ENCODE results near the gene PCDHB9. TPM values are rescaled to one million over a fixed set of nuclear protein-coding genes. Genes with fewer than 3 reads are reported as not detected.

The PCDHB9 gene
- total RNA-seq, 1 experiment from 2014 or later, result 11.2 TPM

DNA sequence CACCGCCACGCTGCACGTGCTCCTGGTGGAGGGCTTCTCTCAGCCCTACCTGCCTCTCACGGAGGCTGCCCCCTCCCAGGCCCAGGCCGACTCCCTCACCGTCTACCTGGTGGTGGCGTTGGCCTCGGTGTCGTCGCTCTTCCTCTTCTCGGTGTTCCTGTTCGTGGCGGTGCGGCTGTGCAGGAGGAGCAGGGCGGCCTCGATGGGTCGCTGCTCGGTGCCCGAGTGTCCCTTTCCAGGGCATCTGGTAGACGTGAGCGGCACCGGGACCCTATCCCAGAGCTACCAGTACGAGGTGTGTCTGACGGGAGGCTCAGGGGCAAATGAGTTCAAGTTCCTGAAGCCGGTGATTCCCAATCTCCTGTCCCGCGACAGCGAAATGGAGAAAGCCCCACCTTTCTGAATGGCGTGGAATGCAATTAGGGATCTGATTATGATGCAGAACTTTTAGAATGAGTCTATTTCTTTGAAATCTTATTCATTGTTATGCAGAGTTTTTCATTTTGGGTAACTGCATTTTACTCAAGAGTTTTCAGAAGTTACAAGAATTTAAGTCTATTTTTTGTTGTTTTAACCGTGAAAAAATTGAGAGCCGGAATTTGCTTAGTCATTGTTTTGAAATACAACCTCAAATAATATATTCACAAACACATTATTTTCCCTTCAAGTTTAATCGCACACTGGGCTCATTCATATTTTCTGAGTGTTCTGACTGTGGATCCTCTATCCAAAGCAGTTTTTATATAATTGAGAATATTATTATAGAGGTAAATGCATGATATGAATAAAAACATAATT lies 49.8 kb downstream of the PCDHB9 start:
- no peak for DNase-seq (ENCODE audit: low spot score)

Other genes starting within 250 kb of the PCDHB9 start
- 3.2 and 5.1 TPM in 2 replicates for gene PCDHAC2, start 220.7 kb upstream of the PCDHB9 start, total RNA-seq (2014; rRNA removed; shearing (Covaris generic))
- gene PCDHB1, start 135.8 kb upstream of the PCDHB9 start, total RNA-seq (2014; rRNA removed; shearing (Covaris generic)), result not detected in 2 replicates
- gene PCDHB2, start 92.5 kb upstream of the PCDHB9 start, total RNA-seq (2014; rRNA removed; shearing (Covaris generic)), result 0.41 and 0.59 TPM in 2 replicates
- gene PCDHB3, start 86.7 kb upstream of the PCDHB9 start, total RNA-seq (2014; rRNA removed; shearing (Covaris generic)), result 19.9 and 22.0 TPM in 2 replicates
- 0.26 and 1.7 TPM in 2 replicates for gene PCDHB4, start 65.3 kb upstream of the PCDHB9 start, total RNA-seq (2014; rRNA removed; shearing (Covaris generic))
- gene PCDHB5, start 52.0 kb upstream of the PCDHB9 start, total RNA-seq (2014; rRNA removed; shearing (Covaris generic)), result 45.5 and 52.8 TPM in 2 replicates
- gene PCDHB6, start 37.1 kb upstream of the PCDHB9 start, total RNA-seq (2014; rRNA removed; shearing (Covaris generic)), result 0.79 and 1.7 TPM in 2 replicates
- 5.2 and 6.9 TPM in 2 replicates for gene PCDHB7, start 14.5 kb upstream of the PCDHB9 start, total RNA-seq (2014; rRNA removed; shearing (Covaris generic))
- gene PCDHB8, start 9.4 kb upstream of the PCDHB9 start, total RNA-seq (2014; rRNA removed; shearing (Covaris generic)), result 7.0 and 7.5 TPM in 2 replicates
- 4.2 and 7.9 TPM in 2 replicates for gene PCDHB16, start 4.8 kb upstream of the PCDHB9 start, total RNA-seq (2014; rRNA removed; shearing (Covaris generic))
- 3.9 and 7.1 TPM in 2 replicates for gene PCDHB10, start 5.2 kb downstream of the PCDHB9 start, total RNA-seq (2014; rRNA removed; shearing (Covaris generic))
- gene PCDHB11, start 12.5 kb downstream of the PCDHB9 start, total RNA-seq (2014; rRNA removed; shearing (Covaris generic)), result 1.7 and 2.0 TPM in 2 replicates
- gene PCDHB12, start 21.6 kb downstream of the PCDHB9 start, total RNA-seq (2014; rRNA removed; shearing (Covaris generic)), result 0.69 and 2.5 TPM in 2 replicates
- gene PCDHB13, start 26.8 kb downstream of the PCDHB9 start, total RNA-seq (2014; rRNA removed; shearing (Covaris generic)), result 1.1 TPM in 2 replicates
- gene PCDHB14, start 36.2 kb downstream of the PCDHB9 start, total RNA-seq (2014; rRNA removed; shearing (Covaris generic)), result 17.6 and 18.2 TPM in 2 replicates
- 0.26 and 1.0 TPM in 2 replicates for gene PCDHB15, start 58.2 kb downstream of the PCDHB9 start, total RNA-seq (2014; rRNA removed; shearing (Covaris generic))
- not detected in 2 replicates for gene SLC25A2, start 116.9 kb downstream of the PCDHB9 start, total RNA-seq (2014; rRNA removed; shearing (Covaris generic))
- 109 and 119 TPM in 2 replicates for gene TAF7, start 133.6 kb downstream of the PCDHB9 start, total RNA-seq (2014; rRNA removed; shearing (Covaris generic))
- gene PCDHGA1, start 143.4 kb downstream of the PCDHB9 start, total RNA-seq (2014; rRNA removed; shearing (Covaris generic)), result 1.5 and 1.6 TPM in 2 replicates
- 0.57 and 1.1 TPM in 2 replicates for gene PCDHGA2, start 151.6 kb downstream of the PCDHB9 start, total RNA-seq (2014; rRNA removed; shearing (Covaris generic))
- gene PCDHGA3, start 156.7 kb downstream of the PCDHB9 start, total RNA-seq (2014; rRNA removed; shearing (Covaris generic)), result 0.14 TPM in 1 of 2 replicates, not detected in the other
- gene PCDHGB1, start 162.9 kb downstream of the PCDHB9 start, total RNA-seq (2014; rRNA removed; shearing (Covaris generic)), result 1.2 and 2.0 TPM in 2 replicates
- gene PCDHGA4, start 167.9 kb downstream of the PCDHB9 start, total RNA-seq (2014; rRNA removed; shearing (Covaris generic)), result 1.1 and 1.4 TPM in 2 replicates
- 0.34 and 1.6 TPM in 2 replicates for gene PCDHGB2, start 172.8 kb downstream of the PCDHB9 start, total RNA-seq (2014; rRNA removed; shearing (Covaris generic))
- gene PCDHGA5, start 177.0 kb downstream of the PCDHB9 start, total RNA-seq (2014; rRNA removed; shearing (Covaris generic)), result 0.41 and 0.48 TPM in 2 replicates
- 0.81 and 1.7 TPM in 2 replicates for gene PCDHGB3, start 183.1 kb downstream of the PCDHB9 start, total RNA-seq (2014; rRNA removed; shearing (Covaris generic))
- 1.9 and 2.5 TPM in 2 replicates for gene PCDHGA6, start 186.7 kb downstream of the PCDHB9 start, total RNA-seq (2014; rRNA removed; shearing (Covaris generic))
- gene PCDHGA7, start 195.6 kb downstream of the PCDHB9 start, total RNA-seq (2014; rRNA removed; shearing (Covaris generic)), result 0.69 TPM in 2 replicates
- gene PCDHGB4, start 200.5 kb downstream of the PCDHB9 start, total RNA-seq (2014; rRNA removed; shearing (Covaris generic)), result 0.07 TPM in 2 replicates
- 0.05 and 0.31 TPM in 2 replicates for gene PCDHGA8, start 205.5 kb downstream of the PCDHB9 start, total RNA-seq (2014; rRNA removed; shearing (Covaris generic))
- 0.10 TPM in 1 of 2 replicates, not detected in the other for gene PCDHGB5, start 210.8 kb downstream of the PCDHB9 start, total RNA-seq (2014; rRNA removed; shearing (Covaris generic))
- gene PCDHGA9, start 215.6 kb downstream of the PCDHB9 start, total RNA-seq (2014; rRNA removed; shearing (Covaris generic)), result 2.8 and 3.4 TPM in 2 replicates
- 0.10 and 0.33 TPM in 2 replicates for gene PCDHGB6, start 220.9 kb downstream of the PCDHB9 start, total RNA-seq (2014; rRNA removed; shearing (Covaris generic))
- gene PCDHGA10, start 225.8 kb downstream of the PCDHB9 start, total RNA-seq (2014; rRNA removed; shearing (Covaris generic)), result 4.7 and 5.3 TPM in 2 replicates
- 14.6 and 15.0 TPM in 2 replicates for gene PCDHGB7, start 230.5 kb downstream of the PCDHB9 start, total RNA-seq (2014; rRNA removed; shearing (Covaris generic))
- gene PCDHGA11, start 233.9 kb downstream of the PCDHB9 start, total RNA-seq (2014; rRNA removed; shearing (Covaris generic)), result 0.19 and 0.89 TPM in 2 replicates
- gene PCDHGA12, start 243.3 kb downstream of the PCDHB9 start, total RNA-seq (2014; rRNA removed; shearing (Covaris generic)), result 0.31 TPM in 1 of 2 replicates, not detected in the other

Measured in A172 (cell line).